ENCODE measurements around the gene DOCK9.

The DOCK9 gene

GRCh38 chr13:98927951-98928927 is 49.6 kb downstream of the DOCK9 start:
- in situ Hi-C loops (cut with MboI; ENCODE audit: low pct_unique_long_range_greater_than_20kb, low sequenced_read_pairs) = no loop called here
- DNase-seq = no peak

- no peak for DNase-seq
- in situ Hi-C loops (cut with MboI; ENCODE audit: low pct_unique_long_range_greater_than_20kb, low sequenced_read_pairs) = no loop called here
Measured at GRCh38 chr13:98925949-98926348, 51.9 kb downstream of the DOCK9 start.

GRCh38 chr13:98923641-98924397 is 54.0 kb downstream of the DOCK9 start:
- DNase-seq = no peak

DNA sequence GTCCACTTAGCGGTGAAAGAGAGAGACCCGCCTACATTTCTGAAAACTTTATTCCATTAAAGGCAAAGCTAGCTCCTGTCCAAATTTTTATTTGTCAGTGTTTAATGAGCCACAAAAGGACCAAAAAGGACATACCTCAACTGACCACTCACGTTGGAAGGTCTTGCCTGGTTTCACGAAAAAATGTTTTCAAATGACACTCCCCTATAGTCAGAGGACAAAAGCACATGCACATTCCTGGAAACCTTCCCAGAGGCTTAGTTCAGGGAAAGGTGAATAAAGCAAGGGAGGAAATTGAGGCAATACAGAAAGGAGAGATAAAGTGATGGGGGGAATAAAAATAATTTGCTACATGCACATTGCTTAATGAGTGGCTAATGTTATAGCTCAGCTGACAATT is 55.6 kb downstream of the DOCK9 start:
- in situ Hi-C loops (cut with MboI; ENCODE audit: low pct_unique_long_range_greater_than_20kb, low sequenced_read_pairs) = no loop called here

More at GRCh38 chr13:98923641-98924397, 54.0 kb downstream of the DOCK9 start:
- in situ Hi-C loops (cut with MboI; ENCODE audit: low pct_unique_long_range_greater_than_20kb, low sequenced_read_pairs) = no loop called here

GRCh38 chr13:98921786-98922185 is 56.1 kb downstream of the DOCK9 start:
- DNase-seq = no peak
- in situ Hi-C loops (cut with MboI; ENCODE audit: low pct_unique_long_range_greater_than_20kb, low sequenced_read_pairs) = no loop called here

More for the DNA sequence above, 55.6 kb downstream of the DOCK9 start:
- DNase-seq = no peak

DNA sequence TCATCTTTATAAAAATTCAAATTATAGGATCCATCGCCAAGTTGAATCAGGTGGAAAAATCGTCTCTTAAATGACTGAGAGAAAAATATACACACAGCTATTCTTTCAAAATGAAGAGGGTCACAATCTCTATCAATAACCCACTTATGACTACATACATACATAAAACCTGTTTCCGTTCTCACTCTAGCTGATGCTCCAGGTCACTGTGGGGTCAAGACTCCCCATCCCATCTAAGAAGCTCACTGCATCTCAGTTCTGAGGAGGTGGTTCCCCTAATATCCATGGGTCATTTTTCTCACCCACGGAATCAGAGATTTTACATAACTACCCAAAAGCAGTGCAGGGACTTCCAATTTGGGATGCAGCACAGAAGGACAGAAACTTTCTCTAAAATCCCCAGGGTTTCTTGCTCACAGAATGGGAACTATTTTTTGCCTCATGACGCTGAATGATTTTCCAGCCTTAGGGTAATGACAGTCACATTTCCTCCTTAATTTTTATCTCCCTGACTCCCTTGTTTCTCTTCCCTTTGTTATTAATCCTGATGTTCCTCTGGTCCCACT is 56.8 kb downstream of the DOCK9 start:
- DNase-seq = no peak
- in situ Hi-C loops (cut with MboI; ENCODE audit: low pct_unique_long_range_greater_than_20kb, low sequenced_read_pairs) = no loop called here

GRCh38 chr13:98919566-98919965 is 58.3 kb downstream of the DOCK9 start:
- in situ Hi-C loops (cut with MboI; ENCODE audit: low pct_unique_long_range_greater_than_20kb, low sequenced_read_pairs) = no loop called here
- no peak for DNase-seq

- DNase-seq = peak; percentile 27
- in situ Hi-C loops (cut with MboI; ENCODE audit: low pct_unique_long_range_greater_than_20kb, low sequenced_read_pairs) = no loop called here
Measured at GRCh38 chr13:98918771-98919170, 59.1 kb downstream of the DOCK9 start.

DNA sequence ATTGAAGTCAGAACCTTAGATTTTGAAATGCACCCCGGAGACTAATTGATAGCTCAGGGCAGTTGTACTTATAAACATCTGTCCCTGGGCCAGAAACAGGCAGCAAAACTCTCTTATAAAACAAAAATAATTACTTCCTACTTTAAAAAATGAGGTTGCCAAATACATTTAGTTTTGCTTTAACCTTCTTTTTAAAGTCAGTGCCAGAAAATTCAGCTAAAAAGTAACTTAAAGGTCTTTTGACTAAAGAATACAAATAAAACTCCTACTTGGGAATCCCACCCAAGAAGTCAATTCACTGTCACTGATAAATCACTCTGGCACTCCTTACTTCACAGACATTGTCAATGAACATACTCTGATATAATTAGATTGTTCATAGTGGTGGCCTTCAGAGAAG is 60.7 kb downstream of the DOCK9 start:
- in situ Hi-C loops (cut with MboI; ENCODE audit: low pct_unique_long_range_greater_than_20kb, low sequenced_read_pairs) = no loop called here
- no peak for DNase-seq

- DNase-seq = no peak
- in situ Hi-C loops (cut with MboI; ENCODE audit: low pct_unique_long_range_greater_than_20kb, low sequenced_read_pairs) = no loop called here
Measured at GRCh38 chr13:98916403-98916802, 61.5 kb downstream of the DOCK9 start.

- in situ Hi-C loops (cut with MboI; ENCODE audit: low pct_unique_long_range_greater_than_20kb, low sequenced_read_pairs) = no loop called here
- DNase-seq = no peak
Measured at GRCh38 chr13:98915981-98916380, 61.9 kb downstream of the DOCK9 start.

DNA sequence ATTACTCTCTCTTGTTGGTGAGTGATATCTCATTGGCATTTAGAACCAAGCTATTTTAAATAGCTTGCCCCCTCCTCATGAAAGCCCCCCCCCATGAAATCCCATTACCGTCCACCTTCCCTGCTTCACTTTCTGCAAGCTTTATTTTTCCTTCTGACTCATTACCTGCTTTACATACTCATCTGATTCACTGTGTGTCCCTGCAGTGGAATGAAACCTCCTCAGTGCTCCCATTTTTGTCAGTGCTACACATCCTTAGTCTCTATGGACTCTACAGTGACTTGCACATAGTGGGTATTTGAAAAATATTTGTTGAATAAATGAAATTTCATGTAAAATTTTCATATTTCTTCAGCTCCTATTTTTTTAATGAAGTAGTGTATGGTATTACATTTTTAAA is 62.3 kb downstream of the DOCK9 start:
- in situ Hi-C loops (cut with MboI; ENCODE audit: low pct_unique_long_range_greater_than_20kb, low sequenced_read_pairs) = no loop called here
- no peak for DNase-seq

DNA sequence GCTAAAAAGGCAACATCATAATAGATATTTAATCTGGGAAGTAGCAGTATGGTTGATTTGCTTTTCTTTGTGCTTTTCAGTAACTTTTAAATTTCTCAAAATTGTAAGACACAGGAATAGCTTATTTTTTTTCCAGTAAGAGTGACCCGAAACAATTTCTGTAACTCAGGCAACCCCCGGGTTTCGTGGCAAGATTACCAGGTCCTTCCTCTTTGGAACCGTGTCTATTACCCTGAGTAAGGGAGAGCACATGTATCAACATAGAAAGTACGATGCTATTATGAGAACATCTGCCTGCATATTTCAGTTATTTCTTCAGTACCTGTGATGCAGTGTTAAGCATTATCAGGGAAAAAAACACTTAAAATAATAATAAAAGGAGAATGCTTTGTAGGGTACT is 64.1 kb downstream of the DOCK9 start:
- in situ Hi-C loops (cut with MboI; ENCODE audit: low pct_unique_long_range_greater_than_20kb, low sequenced_read_pairs) = no loop called here
- no peak for DNase-seq

GRCh38 chr13:98912846-98913245 is 65.0 kb downstream of the DOCK9 start:
- no peak for DNase-seq
- in situ Hi-C loops (cut with MboI; ENCODE audit: low pct_unique_long_range_greater_than_20kb, low sequenced_read_pairs) = no loop called here

DNA sequence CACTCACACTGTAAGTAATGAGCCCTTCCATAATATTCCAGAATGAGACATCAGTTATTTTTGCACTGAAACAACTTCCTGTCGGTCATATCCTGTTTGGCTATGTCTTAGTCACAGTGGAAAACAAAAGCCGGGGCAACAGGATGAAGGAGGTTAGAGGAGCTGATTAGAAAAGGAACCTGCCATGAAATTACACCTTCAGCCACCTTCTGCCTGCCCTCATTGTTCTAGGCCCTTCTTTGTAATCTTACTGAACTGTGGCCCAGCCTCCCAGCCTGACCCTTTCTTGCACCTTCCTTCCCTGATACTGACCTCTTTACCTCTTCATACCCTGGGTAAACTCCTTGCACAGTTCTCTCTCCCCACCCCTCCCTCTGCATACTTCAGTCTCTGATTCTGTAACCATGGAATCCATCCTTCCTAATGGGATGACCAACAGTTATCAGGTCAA is 67.3 kb downstream of the DOCK9 start:
- in situ Hi-C loops (cut with MboI; ENCODE audit: low pct_unique_long_range_greater_than_20kb, low sequenced_read_pairs) = no loop called here
- DNase-seq = peak; percentile 22

DNA sequence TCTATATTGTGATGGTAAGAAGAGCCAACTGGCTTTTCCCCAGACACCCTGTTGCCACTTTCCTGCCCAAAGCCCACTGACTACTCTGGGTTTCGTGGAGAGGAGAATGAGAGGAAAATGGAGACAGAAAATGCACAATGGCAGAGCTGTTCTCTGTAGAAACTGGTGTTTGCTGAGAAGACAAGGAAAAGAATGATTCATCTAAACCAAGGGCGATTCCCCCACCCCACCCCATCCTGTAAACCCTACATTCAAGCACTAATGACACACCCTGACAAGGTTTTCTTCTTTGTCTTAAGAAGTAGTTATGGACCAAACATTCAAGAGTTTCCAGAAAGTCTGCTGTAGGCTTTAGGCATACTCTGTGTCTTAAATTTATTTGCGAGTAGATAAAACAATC is 68.8 kb downstream of the DOCK9 start:
- DNase-seq = no peak
- in situ Hi-C loops (cut with MboI; ENCODE audit: low pct_unique_long_range_greater_than_20kb, low sequenced_read_pairs) = no loop called here

DNA sequence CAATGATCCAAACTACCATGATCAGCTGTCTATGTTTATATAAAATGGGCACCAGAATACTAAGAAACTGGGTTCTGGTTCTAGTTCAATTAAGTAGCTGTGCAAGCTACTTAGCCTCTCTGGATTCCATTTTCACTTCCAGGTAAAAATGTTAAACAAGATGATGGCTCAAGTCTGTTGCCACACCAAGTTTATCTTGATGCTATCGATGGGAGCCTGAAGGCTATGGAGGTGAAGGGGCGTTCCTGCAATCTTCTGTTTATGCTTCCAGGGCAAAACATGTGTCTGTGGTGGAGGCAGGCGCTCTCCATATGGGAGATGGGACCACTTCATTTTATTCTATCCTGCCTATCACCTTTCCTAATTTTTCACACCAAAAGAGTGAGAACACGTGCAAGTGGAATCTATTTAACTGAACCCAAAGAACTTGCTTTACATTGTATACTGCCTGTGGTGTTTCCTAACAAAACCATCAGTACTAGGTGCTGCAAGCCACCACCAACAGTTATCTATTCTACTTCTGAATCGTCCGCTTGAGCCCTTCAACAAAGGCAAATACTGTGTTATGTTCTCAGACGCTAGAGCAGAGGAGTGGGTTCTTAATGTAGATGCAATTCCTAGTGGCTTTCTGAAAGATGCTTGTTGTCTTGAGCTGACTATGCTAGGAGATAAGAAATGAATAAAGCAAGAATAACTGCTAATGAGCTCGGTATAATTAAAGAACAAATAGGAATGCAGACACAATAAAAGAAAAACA is 70.9 kb downstream of the DOCK9 start:
- in situ Hi-C loops (cut with MboI; ENCODE audit: low pct_unique_long_range_greater_than_20kb, low sequenced_read_pairs) = no loop called here
- no peak for DNase-seq

GRCh38 chr13:98905199-98905598 is 72.7 kb downstream of the DOCK9 start:
- in situ Hi-C loops (cut with MboI; ENCODE audit: low pct_unique_long_range_greater_than_20kb, low sequenced_read_pairs) = no loop called here
- no peak for DNase-seq

DNA sequence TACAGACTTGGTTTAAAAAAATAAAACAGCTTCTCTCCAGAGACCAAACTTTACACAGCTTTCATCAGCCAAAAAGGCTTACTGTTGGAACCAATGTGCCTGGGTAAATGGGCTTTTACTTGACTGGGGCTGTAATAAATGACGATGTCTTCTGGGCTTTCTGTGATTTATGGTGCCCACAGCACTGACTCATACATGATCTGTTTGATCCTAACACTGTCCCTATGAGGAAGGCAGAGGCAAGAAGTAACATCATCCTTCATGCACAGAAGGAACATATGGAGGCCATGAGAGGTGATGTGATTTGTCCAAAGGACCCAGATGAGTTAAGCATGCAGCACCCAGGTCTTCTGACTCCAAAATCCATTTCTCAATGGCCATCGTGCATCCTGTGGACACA is 77.4 kb downstream of the DOCK9 start:
- in situ Hi-C loops (cut with MboI; ENCODE audit: low pct_unique_long_range_greater_than_20kb, low sequenced_read_pairs) = no loop called here

More for the DNA sequence above, 77.4 kb downstream of the DOCK9 start:
- no peak for DNase-seq

Data from KBM-7 (cell line).